Natural killer cell (primary cell): ENCODE data around the gene AKR1B15. TPM values are rescaled to one million over a fixed set of nuclear protein-coding genes. Genes with fewer than 3 reads are reported as not detected.

Experiments used
- ATAC-seq, 3 donors: fragments of 150-1000 bp in 2 of 3; fragments of 200-7000 bp in 1 of 3; cut with Tn5 transposase; 1 replicate in 1 of 3; 2 replicates in 2 of 3; pipeline ENCODE4 v1.10.0; 2021; ENCODE audit warnings: mild to moderate bottlenecking in 2 of 3, moderate library complexity in 2 of 3
- DNase-seq, 2 donors: peaks; one replicate each; pipeline versions ENCODE4 v3.0.0 to v3.0.0-alpha.2; 2013 to 2021; ENCODE audit warnings: mixed read lengths in 1 of 2
- H3K27ac ChIP-seq: one replicate; pipeline ENCODE4 v1.5.1; 2013; ENCODE audit warnings: mild to moderate bottlenecking, low read length
- H3K27me3 ChIP-seq: one replicate; pipeline ENCODE4 v1.6.1; 2013; ENCODE audit warnings: low read length; ENCODE audit not compliant: control insufficient read depth, insufficient read depth
- H3K36me3 ChIP-seq: one replicate; pipeline ENCODE4 v1.6.1; 2013; ENCODE audit warnings: low read length; ENCODE audit not compliant: control insufficient read depth, insufficient read depth
- H3K4me1 ChIP-seq: one replicate; pipeline ENCODE4 v1.6.1; 2013; ENCODE audit warnings: low read length; ENCODE audit not compliant: control insufficient read depth, insufficient read depth
- H3K4me3 ChIP-seq: one replicate; pipeline ENCODE4 v1.5.1; 2013; ENCODE audit warnings: low read length
- H3K9me3 ChIP-seq: one replicate; pipeline ENCODE4 v1.6.1; 2013; ENCODE audit warnings: low read length; ENCODE audit not compliant: control insufficient read depth, insufficient read depth
- H3K27ac Mint-ChIP-seq, 2 donors: one replicate each; pipeline ENCODE4 v1.8.0; 2022; ENCODE audit warnings: mild to moderate bottlenecking in 2 of 2, mixed read lengths in 2 of 2, moderate library complexity in 1 of 2
- H3K27me3 Mint-ChIP-seq, 2 donors: one replicate each; pipeline ENCODE4 v1.8.0; 2022; ENCODE audit warnings: low read depth in 2 of 2, mixed read lengths in 2 of 2
- H3K36me3 Mint-ChIP-seq: one replicate; pipeline ENCODE4 v1.8.0; 2022; ENCODE audit warnings: mixed read lengths
- H3K4me1 Mint-ChIP-seq, 2 donors: one replicate each; pipeline ENCODE4 v1.8.0; 2022; ENCODE audit warnings: mixed read lengths in 2 of 2
- H3K4me3 Mint-ChIP-seq: one replicate; pipeline ENCODE4 v1.8.0; 2022; ENCODE audit warnings: mild to moderate bottlenecking, moderate library complexity, mixed read lengths
- H3K9me3 Mint-ChIP-seq, 2 donors: one replicate each; pipeline ENCODE4 v1.8.0; 2022; ENCODE audit warnings: mixed read lengths in 2 of 2
- WGBS: methylation state at CpG from one replicate; pipeline ENCODE4 v1.1.7; 2013; ENCODE audit warnings: missing lambda C conversion rate; ENCODE audit not compliant: insufficient coverage; 5-methylcytosine and 5-hydroxymethylcytosine counted together
- intact Hi-C: fragments of 100-400 bp; cut with micrococcal nuclease; formaldehyde crosslinking; loops from one replicate; pipeline ENCODE4 v1.14.2; 2022
- total RNA-seq, 4 donors: library from RNA; stranded (reverse); fragments of 120-200 nt in 1 of 4; gene quantifications; one replicate each; pipeline versions ENCODE4 v1.2.3 to v1.2.4, GENCODE V29; 2013 to 2022
- TF ChIP-seq, protein P1 (sequence below): fragments of 200-600 bp; IDR thresholded peaks from one replicate; pipeline ENCODE4 v1.8.0; 2022; ENCODE audit warnings: antibody characterized with exemption

Gene AKR1B15
- total RNA-seq, 3 donors from 2014 or later (not counting 1 experiment from before 2014, with no cell fraction given) = not detected

DNA sequence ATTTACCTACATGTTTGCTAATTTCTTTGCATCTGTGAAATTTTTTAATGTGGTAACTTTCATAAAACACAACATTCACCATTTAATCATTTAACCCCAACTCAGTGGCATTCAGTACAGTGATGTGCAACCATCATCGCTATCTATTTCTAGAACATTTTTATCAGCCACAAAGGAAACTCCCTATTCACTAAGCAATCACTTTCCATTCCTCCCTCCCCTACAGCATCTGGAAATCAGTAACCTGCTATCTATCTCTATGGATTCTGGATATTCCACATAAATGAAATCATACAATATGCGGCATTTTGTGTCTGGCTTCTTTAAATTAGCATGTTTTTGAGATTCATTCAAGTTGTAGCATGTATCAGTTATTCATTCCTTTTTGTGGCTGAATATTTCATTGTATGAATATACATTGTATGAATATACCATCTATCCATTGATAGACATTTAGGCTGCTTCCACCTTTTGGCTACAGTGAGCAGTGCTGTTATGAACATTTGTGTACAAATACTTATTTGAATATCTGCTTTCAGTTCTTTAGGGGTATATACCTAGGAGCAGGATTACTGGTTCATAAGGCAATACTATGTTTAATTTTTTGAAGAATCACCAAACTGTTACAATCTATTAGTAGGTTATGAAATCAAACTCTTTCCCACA is 78.3 kb downstream of the AKR1B15 start:
- 83% methylated on average over 1 of the region's 2 CpGs for WGBS
- H3K27ac ChIP-seq = no peak overlapping the region
- Mint-ChIP-seq H3K27ac (no peak overlapping the region), H3K27me3 (peaks cover 29 to 69% of the 10 kb centered on the region in 2 donors), H3K4me1 (no peaks in the 10 kb centered on the region), H3K4me3 (no peak overlapping the region), H3K36me3 (no peaks in the 10 kb centered on the region), H3K9me3 (no peaks in the 10 kb centered on the region)
- no peaks in the 10 kb centered on the region for H3K36me3 ChIP-seq
- no peaks in the 10 kb centered on the region for H3K9me3 ChIP-seq
- TF ChIP-seq, protein P1, sequence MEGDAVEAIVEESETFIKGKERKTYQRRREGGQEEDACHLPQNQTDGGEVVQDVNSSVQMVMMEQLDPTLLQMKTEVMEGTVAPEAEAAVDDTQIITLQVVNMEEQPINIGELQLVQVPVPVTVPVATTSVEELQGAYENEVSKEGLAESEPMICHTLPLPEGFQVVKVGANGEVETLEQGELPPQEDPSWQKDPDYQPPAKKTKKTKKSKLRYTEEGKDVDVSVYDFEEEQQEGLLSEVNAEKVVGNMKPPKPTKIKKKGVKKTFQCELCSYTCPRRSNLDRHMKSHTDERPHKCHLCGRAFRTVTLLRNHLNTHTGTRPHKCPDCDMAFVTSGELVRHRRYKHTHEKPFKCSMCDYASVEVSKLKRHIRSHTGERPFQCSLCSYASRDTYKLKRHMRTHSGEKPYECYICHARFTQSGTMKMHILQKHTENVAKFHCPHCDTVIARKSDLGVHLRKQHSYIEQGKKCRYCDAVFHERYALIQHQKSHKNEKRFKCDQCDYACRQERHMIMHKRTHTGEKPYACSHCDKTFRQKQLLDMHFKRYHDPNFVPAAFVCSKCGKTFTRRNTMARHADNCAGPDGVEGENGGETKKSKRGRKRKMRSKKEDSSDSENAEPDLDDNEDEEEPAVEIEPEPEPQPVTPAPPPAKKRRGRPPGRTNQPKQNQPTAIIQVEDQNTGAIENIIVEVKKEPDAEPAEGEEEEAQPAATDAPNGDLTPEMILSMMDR = no peak
- intact Hi-C loops = no loop called here
- ATAC-seq = no peak
- no peak for DNase-seq
- H3K27me3 ChIP-seq = peaks cover 9% of the 10 kb centered on the region
- no peak overlapping the region for H3K4me3 ChIP-seq
- no peaks in the 10 kb centered on the region for H3K4me1 ChIP-seq

DNA sequence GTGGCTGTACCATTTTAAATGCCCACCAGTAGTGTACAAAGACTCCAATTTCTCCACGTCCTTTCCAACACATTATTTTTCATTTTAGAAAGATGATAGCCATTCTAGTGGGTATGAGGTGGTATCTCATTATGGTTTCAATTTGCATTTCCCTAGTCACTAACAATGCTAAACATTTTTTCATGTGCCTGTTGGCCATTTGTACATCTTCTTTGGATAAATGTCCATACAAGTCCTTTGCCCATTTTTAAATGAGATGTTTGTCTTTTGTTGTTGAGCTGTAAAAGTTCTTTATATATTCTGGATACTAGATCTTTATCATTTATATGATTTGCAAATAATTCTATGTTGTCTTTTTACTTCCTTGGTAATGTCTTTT is 78.9 kb downstream of the AKR1B15 start:
- ATAC-seq (no peak), DNase-seq (no peak)
- Histone ChIP-seq H3K4me1 (no peaks in the 10 kb centered on the region), H3K27ac (no peak overlapping the region), H3K36me3 (no peaks in the 10 kb centered on the region), H3K4me3 (no peak overlapping the region), H3K27me3 (peaks cover 9% of the 10 kb centered on the region), H3K9me3 (no peaks in the 10 kb centered on the region)
- no CpG with 5 or more reads among the region's 1 CpG for WGBS
- intact Hi-C loops = no loop called here
- H3K27ac Mint-ChIP-seq = no peak overlapping the region
- no peaks in the 10 kb centered on the region for H3K9me3 Mint-ChIP-seq
- H3K36me3 Mint-ChIP-seq = no peaks in the 10 kb centered on the region
- H3K27me3 Mint-ChIP-seq = peaks cover 25 to 64% of the 10 kb centered on the region in 2 donors
- TF ChIP-seq, protein P1 = no peak
- H3K4me3 Mint-ChIP-seq = no peak overlapping the region
- H3K4me1 Mint-ChIP-seq = no peaks in the 10 kb centered on the region

DNA sequence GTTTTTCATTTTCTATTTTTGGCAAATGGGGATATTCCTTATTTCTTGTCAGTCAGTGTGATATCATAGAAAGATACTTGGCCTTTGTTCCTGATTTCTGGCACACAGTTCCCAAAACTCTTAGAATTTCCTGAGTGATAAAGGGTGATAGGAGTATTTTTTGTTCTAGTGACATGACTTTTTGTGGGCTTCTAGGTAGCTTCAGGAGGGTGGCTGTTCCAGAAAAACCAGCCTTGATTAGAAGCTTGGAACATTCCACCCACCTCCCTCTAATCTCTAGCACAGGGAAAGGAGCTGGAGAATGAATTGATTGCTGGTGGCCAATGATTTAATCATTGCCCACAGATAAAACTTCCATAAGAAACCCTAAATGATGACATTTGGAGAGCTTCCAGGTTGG is 80.5 kb downstream of the AKR1B15 start:
- Histone ChIP-seq H3K9me3 (no peaks in the 10 kb centered on the region), H3K4me3 (no peak overlapping the region), H3K27me3 (peaks cover 9% of the 10 kb centered on the region), H3K27ac (no peak overlapping the region), H3K36me3 (no peaks in the 10 kb centered on the region), H3K4me1 (no peaks in the 10 kb centered on the region)
- peaks cover 0 to 5% of the 10 kb centered on the region in 2 donors for H3K4me1 Mint-ChIP-seq
- intact Hi-C loops = no loop called here
- H3K36me3 Mint-ChIP-seq = no peaks in the 10 kb centered on the region
- no peaks in the 10 kb centered on the region for H3K9me3 Mint-ChIP-seq
- ATAC-seq = no peak
- DNase-seq = no peak
- TF ChIP-seq, protein P1 = no peak
- H3K27ac Mint-ChIP-seq = no peak overlapping the region
- no peak overlapping the region for H3K4me3 Mint-ChIP-seq
- peaks cover 19 to 54% of the 10 kb centered on the region in 2 donors for H3K27me3 Mint-ChIP-seq

Other genes starting within 250 kb of the AKR1B15 start
- 10 to 100 TPM in 2 of 3 donors, 1 to 10 TPM in 1; 5.2 to 11.5 (median 11.2) TPM for gene SLC35B4, start 232.2 kb upstream of the AKR1B15 start, total RNA-seq
- gene AKR1B1, start 90.0 kb upstream of the AKR1B15 start, total RNA-seq = 100 to 1,000 TPM in 1 of 3 donors, 10 to 100 TPM in 2; 68.4 to 106 (median 85.1) TPM
- not detected for gene AKR1B10, start 21.5 kb upstream of the AKR1B15 start, total RNA-seq
- gene BPGM, start 97.7 kb downstream of the AKR1B15 start, total RNA-seq = 10 to 100 TPM; 30.0 to 39.1 (median 31.4) TPM
- gene CALD1, start 230.5 kb downstream of the AKR1B15 start, total RNA-seq = 1 to 10 TPM in 2 of 3 donors, under 1 TPM in 1; 0.14 to 2.5 (median 1.0) TPM